ENCODE measurements around the gene XK.
"Not testable (repeated sequence)": the region's sequence is repeated elsewhere in the genome, so short reads cannot be mapped to it uniquely, and the experiment has no call there.

Gene XK

DNA sequence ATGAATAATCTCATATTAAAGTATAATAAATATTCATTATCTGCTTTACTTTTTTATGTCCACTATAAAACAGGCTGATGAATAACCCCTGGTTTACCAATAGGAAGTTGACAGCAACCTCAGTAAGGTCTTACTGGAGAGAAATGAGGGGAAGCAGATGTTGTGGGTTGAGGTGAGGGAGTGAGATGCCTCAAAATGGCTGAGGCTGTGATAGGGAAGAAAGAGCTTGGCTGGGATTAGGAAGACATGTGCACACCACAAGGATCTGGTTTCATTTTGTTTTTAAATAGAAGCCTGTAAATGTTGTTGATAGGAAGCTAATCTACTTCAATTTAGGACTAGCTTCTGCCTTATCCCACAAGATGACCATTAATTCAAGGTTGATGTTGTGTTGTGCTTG is 79.9 kb downstream of the XK start:
- H3K4me3 ChIP-seq, result no peak overlapping the region
- DNase-seq (ENCODE audit: low read depth, low spot score), result no peak
- H3K9me3 ChIP-seq (ENCODE audit: low read depth, low read length), result no peaks in the 10 kb centered on the region
- H3K27ac ChIP-seq, result no peak overlapping the region
- no peaks in the 10 kb centered on the region for H3K36me3 ChIP-seq (ENCODE audit: insufficient read depth, low read length)
- no peak overlapping the region for H3K9ac ChIP-seq (ENCODE audit: insufficient read length)
- TF ChIP-seq POLR2AphosphoS5 (IDR thresholded peaks at IDR 0.05; ENCODE audit: borderline replicate concordance, low read depth, low read length) (no peak), EZH2 (IDR thresholded peaks at IDR 0.05) (no peak), FOXP2 (optimal IDR thresholded peaks at IDR 0.05; ENCODE audit: control extremely low read depth, extremely low read length, insufficient read depth) (no peak)

DNA sequence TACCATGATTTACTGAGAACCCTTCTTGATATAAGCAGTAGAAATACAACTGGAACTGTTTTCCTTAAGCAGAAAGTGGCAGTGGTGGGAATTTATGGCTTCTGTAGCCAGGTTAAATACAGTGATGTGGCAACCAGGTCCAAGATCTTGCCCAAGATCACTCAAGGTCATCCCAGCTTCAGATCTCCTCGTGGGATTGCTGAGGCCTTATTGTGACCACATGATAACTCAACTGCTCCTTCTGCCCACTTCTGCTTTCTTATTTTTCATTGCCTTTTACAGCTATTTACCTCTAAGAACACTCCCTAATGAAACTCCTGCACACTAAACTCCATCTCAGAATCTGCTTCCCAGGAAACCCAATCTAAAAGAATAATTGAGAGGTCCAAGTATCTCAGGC is 81.8 kb downstream of the XK start:
- no peak for DNase-seq (ENCODE audit: low read depth, low spot score)
- TF ChIP-seq POLR2AphosphoS5 (IDR thresholded peaks at IDR 0.05; ENCODE audit: borderline replicate concordance, low read depth, low read length) (no peak), EZH2 (IDR thresholded peaks at IDR 0.05) (no peak), FOXP2 (optimal IDR thresholded peaks at IDR 0.05; ENCODE audit: control extremely low read depth, extremely low read length, insufficient read depth) (no peak)
- no peak overlapping the region for H3K27ac ChIP-seq
- H3K9me3 ChIP-seq (ENCODE audit: low read depth, low read length), result no peaks in the 10 kb centered on the region
- H3K9ac ChIP-seq (ENCODE audit: insufficient read length), result no peak overlapping the region
- H3K36me3 ChIP-seq (ENCODE audit: insufficient read depth, low read length), result no peaks in the 10 kb centered on the region
- H3K4me3 ChIP-seq, result no peak overlapping the region

DNA sequence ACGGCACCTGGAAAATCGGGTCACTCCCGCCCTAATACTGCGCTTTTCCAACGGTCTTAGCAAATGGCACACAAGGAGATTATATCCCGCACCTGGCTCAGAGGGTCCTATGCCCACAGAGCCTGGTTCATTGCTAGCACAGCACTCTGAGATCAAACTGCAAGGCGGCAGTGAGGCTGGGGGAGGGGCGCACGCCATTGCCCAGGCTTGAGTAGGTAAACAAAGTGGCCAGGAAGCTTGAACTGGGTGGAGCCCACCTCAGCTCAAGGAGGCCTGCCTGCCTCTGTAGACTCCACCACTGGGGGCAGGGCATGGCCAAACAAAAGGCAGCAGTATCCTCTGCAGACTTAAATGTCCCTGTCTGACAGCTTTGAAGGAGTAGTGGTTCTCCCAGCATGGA is 83.3 kb downstream of the XK start:
- H3K4me3 ChIP-seq; H3K9me3 ChIP-seq (ENCODE audit: low read depth, low read length); H3K27ac ChIP-seq; H3K9ac ChIP-seq (ENCODE audit: insufficient read length); H3K36me3 ChIP-seq (ENCODE audit: insufficient read depth, low read length); DNase-seq (ENCODE audit: low read depth, low spot score): not testable (repeated sequence)

DNA sequence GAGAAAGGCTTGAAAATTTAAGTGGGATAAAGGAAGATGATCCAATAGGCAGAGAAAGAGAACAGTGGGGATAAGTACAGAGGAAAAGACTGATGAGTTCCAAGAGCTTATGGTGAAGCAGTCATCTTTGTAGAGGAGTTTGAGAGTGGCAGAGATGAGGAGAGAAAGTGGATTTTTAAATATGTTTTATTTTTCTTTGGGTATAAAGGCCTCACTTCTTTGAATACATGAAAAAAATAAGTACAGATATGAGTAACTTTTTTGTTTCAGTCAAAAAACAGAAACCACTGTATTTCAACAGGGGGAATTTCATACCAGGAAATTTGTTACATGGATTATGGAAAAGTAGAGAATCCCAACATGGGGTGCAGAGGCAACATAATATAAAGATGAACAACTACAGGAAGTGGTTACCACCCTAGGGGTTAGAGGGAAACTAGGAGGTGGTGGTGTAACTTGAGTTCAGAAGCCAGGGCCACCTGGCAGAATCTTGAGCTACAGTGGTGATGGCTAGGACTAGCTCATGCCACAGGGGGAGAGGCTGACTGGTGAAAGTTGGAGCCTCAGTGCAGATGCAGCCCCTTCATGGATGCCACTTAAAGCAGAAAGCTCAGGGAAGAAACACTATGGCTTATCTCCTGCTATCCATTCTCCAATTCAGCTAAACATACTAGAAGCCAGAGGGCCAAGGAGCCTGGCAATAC is 90.8 kb downstream of the XK start:
- no peaks in the 10 kb centered on the region for H3K9me3 ChIP-seq (ENCODE audit: low read depth, low read length)
- H3K4me3 ChIP-seq, result no peak overlapping the region
- H3K27ac ChIP-seq, result no peak overlapping the region
- TF ChIP-seq EZH2 (IDR thresholded peaks at IDR 0.05) (no peak), FOXP2 (optimal IDR thresholded peaks at IDR 0.05; ENCODE audit: control extremely low read depth, extremely low read length, insufficient read depth) (no peak), POLR2AphosphoS5 (IDR thresholded peaks at IDR 0.05; ENCODE audit: borderline replicate concordance, low read depth, low read length) (no peak)
- H3K36me3 ChIP-seq (ENCODE audit: insufficient read depth, low read length), result no peaks in the 10 kb centered on the region
- DNase-seq (ENCODE audit: low read depth, low spot score), result no peak
- H3K9ac ChIP-seq (ENCODE audit: insufficient read length), result no peak overlapping the region

DNA sequence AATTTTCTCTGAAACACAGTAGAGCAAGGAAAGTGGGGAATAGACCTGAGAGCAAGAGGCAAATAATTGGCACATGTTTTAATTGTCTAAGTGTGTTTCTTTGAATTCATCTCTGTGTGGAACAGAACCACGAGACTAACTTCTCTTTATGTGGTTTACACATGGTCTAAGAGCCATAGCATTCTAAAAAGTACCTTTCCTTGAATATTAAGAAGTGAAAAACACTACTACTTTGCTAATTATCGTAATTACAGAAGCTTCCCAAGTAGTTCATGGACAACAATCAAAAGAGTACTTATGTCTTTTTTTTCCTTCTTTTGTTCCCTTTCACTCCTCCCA is 91.4 kb downstream of the XK start:
- no peak overlapping the region for H3K9ac ChIP-seq (ENCODE audit: insufficient read length)
- TF ChIP-seq EZH2 (IDR thresholded peaks at IDR 0.05) (no peak), POLR2AphosphoS5 (IDR thresholded peaks at IDR 0.05; ENCODE audit: borderline replicate concordance, low read depth, low read length) (no peak), FOXP2 (optimal IDR thresholded peaks at IDR 0.05; ENCODE audit: control extremely low read depth, extremely low read length, insufficient read depth) (no peak)
- H3K4me3 ChIP-seq, result no peak overlapping the region
- H3K27ac ChIP-seq, result no peak overlapping the region
- H3K36me3 ChIP-seq (ENCODE audit: insufficient read depth, low read length), result no peaks in the 10 kb centered on the region
- no peaks in the 10 kb centered on the region for H3K9me3 ChIP-seq (ENCODE audit: low read depth, low read length)
- DNase-seq (ENCODE audit: low read depth, low spot score), result no peak

DNA sequence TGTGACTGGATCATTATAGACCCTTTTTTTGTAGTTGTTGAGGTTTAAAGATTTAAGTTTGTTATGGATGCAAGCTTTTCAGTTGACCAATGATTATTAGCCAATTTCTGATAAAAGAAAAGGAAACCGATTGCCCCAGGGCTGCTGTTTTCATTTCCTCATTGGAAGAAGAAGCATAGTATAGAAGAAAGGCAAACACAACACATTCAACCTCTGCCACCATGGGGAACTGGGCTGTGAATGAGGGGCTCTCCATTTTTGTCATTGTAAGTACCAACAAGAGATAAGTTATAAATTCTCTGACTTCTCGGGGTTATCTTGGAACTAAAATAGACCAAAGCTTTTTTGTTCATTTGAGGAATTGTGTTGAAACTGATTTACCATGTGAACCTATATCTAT is 94.3 kb downstream of the XK start, which contains the start of gene CYBB:
CYBB (plus strand) TSS at position 203 of the 400 bp plus-strand sequence; CDS start at position 222, 19 bp downstream.
- no peaks in the 10 kb centered on the region for H3K9me3 ChIP-seq (ENCODE audit: low read depth, low read length)
- TF ChIP-seq EZH2 (IDR thresholded peaks at IDR 0.05), result no peak
- H3K36me3 ChIP-seq (ENCODE audit: insufficient read depth, low read length), result no peaks in the 10 kb centered on the region
- H3K27ac ChIP-seq, result no peak within 1 kb of the TSS
- no peak within 1 kb of the TSS for H3K4me3 ChIP-seq
- H3K9ac ChIP-seq (ENCODE audit: insufficient read length), result no peak within 1 kb of the TSS
- no peak for DNase-seq (ENCODE audit: low read depth, low spot score)

DNA sequence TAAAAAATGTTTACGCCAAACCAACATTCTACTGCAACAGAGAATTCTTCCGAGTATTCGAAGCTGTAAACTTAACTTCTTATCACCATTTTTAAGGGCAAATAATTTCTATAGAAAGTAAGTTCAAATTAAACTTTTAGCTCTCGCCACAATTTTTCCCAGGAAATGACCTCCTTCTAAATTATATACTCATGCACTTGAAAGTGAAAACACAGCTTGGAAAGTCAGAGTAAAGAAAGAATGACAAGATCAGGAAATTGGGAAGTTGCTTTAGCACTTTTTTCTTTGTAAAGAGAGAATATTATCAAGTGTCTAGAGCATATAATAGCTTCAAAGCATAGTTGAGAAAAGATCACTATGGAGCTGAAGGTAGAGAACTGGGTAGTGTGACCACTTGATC is 95.5 kb downstream of the XK start:
- Histone ChIP-seq H3K4me3 (no peak overlapping the region), H3K36me3 (ENCODE audit: insufficient read depth, low read length) (no peaks in the 10 kb centered on the region), H3K9ac (ENCODE audit: insufficient read length) (no peak overlapping the region), H3K9me3 (ENCODE audit: low read depth, low read length) (no peaks in the 10 kb centered on the region), H3K27ac (no peak overlapping the region)
- TF ChIP-seq EZH2 (IDR thresholded peaks at IDR 0.05), result no peak
- TF ChIP-seq POLR2AphosphoS5 (IDR thresholded peaks at IDR 0.05; ENCODE audit: borderline replicate concordance, low read depth, low read length), result no peak
- no peak for TF ChIP-seq FOXP2 (optimal IDR thresholded peaks at IDR 0.05; ENCODE audit: control extremely low read depth, extremely low read length, insufficient read depth)
- DNase-seq (ENCODE audit: low read depth, low spot score), result no peak

Measured in SK-N-MC (cell line).